ENCODE results near the gene BCL2L13. TPM values are rescaled to one million over a fixed set of nuclear protein-coding genes. Genes with fewer than 3 reads are reported as not detected.

BCL2L13 gene
- polyA plus RNA-seq, 1 donor from 2014 or later: 20.8 TPM

DNA sequence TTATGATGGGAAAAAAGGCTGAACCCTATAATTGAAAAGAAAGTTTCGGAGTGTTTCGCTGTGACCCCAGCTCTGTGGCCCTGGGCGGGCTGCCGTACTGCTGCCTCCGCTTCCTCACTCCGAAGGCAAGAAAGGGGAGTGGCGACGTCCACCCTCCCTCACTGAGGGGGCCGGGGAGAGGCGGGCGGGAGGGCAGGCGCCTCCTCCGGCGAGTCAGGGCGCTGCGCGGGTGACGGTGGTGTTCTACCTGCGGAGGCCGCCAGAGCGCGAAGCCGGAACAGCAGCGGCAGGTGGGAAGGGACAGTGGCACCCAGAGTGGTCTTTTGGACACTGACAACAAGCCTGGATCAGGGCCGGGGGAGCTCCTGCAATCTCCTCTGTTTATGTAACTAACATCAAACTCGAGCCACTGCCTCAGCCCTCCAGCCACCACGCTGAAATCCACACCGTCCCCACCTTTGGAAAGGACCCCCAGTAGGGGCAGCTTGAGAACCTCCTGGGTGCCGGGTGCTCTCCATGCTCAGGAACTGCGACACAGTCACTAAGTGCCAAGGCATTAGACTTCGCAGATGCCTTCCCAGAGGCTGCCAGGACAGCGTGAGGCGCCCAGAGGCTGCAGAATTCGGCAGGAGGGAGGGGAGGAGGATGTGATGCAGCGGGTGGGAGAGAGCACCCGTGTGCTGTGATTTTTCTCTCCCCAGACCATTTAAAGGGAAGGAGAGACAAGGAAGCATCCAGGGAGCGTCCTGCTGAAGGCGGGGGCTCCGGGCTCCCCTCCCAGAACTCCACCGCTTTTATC is 110.2 kb downstream of the BCL2L13 start:
- H4K20me1 ChIP-seq (ENCODE audit: insufficient read depth): no peaks in the 10 kb centered on the region
- no peak overlapping the region for H3K9ac ChIP-seq (ENCODE audit: low read length)
- no peak overlapping the region for H3K27ac ChIP-seq (ENCODE audit: low read length)
- H3K36me3 ChIP-seq (ENCODE audit: insufficient read depth, low read length): no peaks in the 10 kb centered on the region
- no peak overlapping the region for H3K4me2 ChIP-seq (ENCODE audit: low read length)
- H3K4me3 ChIP-seq (ENCODE audit: low read length): no peak overlapping the region
- no peak overlapping the region for H2AFZ ChIP-seq (ENCODE audit: low read depth, low read length)
- H3K79me2 ChIP-seq (replicated peaks; ENCODE audit: insufficient read depth, low read length): no peaks in the 10 kb centered on the region
- TF ChIP-seq SMC3 (conservative IDR thresholded peaks at IDR 0.05; ENCODE audit: poor library complexity): no peak
- TF ChIP-seq MXI1 (conservative IDR thresholded peaks at IDR 0.05; ENCODE audit: poor library complexity, severe bottlenecking): no peak
- no peak for TF ChIP-seq EP300 (conservative IDR thresholded peaks at IDR 0.05; ENCODE audit: poor library complexity, severe bottlenecking)
- TF ChIP-seq EZH2 (IDR thresholded peaks at IDR 0.05; ENCODE audit: borderline replicate concordance, insufficient read depth, low read length, poor library complexity, severe bottlenecking): no peak
- TF ChIP-seq RAD21 (conservative IDR thresholded peaks at IDR 0.05): no peak
- no peak for TF ChIP-seq POLR2AphosphoS5 (IDR thresholded peaks at IDR 0.05)
- H3K9me3 ChIP-seq (ENCODE audit: low read length): no peaks in the 10 kb centered on the region
- H3F3A ChIP-seq (ENCODE audit: insufficient read depth, low read length, poor library complexity, severe bottlenecking): no peaks in the 10 kb centered on the region
- no peaks in the 10 kb centered on the region for H3K9me2 ChIP-seq (ENCODE audit: insufficient read depth, low read length)
- no peaks in the 10 kb centered on the region for H3K27me3 ChIP-seq (ENCODE audit: insufficient read depth, low read depth, low read length)

DNA sequence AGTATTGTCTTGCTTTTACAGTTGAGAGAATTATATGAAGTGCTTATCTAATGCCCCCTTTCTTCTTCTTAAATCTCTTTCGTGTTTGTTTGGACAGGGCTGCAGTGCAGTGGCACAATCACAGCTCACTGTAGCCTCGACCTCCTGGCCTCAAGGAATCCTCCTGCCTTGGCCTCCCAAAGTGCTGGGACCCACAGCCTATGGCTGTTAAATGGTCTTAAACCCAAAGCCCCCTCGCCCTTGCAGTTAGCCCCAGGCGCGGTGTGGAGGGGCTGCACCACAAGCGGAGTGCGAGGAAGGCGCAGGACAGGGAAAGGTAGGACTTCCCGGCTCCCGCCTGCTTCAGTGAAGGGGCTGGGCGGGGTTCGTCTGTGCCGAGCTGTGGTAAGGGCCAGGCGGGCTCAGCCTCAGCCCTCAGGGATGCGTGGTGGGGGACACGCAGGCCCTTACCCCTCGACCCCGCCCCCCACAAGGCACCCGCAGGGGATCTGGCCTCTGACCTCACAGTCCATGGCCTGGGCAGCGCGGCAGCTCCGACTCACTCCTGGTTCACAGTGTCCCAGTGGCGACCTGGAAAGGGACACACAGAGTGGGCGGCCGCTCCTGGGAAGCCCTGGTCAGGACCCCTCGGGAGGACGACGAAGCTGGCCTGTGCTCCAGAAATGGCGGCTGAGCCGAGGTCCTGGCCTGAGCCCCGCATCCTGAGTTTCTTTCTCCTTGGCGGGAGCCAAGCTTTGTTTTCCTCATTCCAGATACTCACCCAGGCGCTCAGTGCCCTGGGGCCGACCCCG is 111.2 kb downstream of the BCL2L13 start:
- no peaks in the 10 kb centered on the region for H3K36me3 ChIP-seq (ENCODE audit: insufficient read depth, low read length)
- TF ChIP-seq EP300 (conservative IDR thresholded peaks at IDR 0.05; ENCODE audit: poor library complexity, severe bottlenecking) (no peak), RAD21 (conservative IDR thresholded peaks at IDR 0.05) (no peak), MXI1 (conservative IDR thresholded peaks at IDR 0.05; ENCODE audit: poor library complexity, severe bottlenecking) (no peak), TAF1 (IDR thresholded peaks at IDR 0.05; ENCODE audit: low read depth) (no peak), SMC3 (conservative IDR thresholded peaks at IDR 0.05; ENCODE audit: poor library complexity) (no peak), POLR2AphosphoS5 (IDR thresholded peaks at IDR 0.05) (no peak), EZH2 (IDR thresholded peaks at IDR 0.05; ENCODE audit: borderline replicate concordance, insufficient read depth, low read length, poor library complexity, severe bottlenecking) (no peak)
- TF ChIP-seq, protein P1, sequence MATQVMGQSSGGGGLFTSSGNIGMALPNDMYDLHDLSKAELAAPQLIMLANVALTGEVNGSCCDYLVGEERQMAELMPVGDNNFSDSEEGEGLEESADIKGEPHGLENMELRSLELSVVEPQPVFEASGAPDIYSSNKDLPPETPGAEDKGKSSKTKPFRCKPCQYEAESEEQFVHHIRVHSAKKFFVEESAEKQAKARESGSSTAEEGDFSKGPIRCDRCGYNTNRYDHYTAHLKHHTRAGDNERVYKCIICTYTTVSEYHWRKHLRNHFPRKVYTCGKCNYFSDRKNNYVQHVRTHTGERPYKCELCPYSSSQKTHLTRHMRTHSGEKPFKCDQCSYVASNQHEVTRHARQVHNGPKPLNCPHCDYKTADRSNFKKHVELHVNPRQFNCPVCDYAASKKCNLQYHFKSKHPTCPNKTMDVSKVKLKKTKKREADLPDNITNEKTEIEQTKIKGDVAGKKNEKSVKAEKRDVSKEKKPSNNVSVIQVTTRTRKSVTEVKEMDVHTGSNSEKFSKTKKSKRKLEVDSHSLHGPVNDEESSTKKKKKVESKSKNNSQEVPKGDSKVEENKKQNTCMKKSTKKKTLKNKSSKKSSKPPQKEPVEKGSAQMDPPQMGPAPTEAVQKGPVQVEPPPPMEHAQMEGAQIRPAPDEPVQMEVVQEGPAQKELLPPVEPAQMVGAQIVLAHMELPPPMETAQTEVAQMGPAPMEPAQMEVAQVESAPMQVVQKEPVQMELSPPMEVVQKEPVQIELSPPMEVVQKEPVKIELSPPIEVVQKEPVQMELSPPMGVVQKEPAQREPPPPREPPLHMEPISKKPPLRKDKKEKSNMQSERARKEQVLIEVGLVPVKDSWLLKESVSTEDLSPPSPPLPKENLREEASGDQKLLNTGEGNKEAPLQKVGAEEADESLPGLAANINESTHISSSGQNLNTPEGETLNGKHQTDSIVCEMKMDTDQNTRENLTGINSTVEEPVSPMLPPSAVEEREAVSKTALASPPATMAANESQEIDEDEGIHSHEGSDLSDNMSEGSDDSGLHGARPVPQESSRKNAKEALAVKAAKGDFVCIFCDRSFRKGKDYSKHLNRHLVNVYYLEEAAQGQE (IDR thresholded peaks at IDR 0.05; ENCODE audit: borderline replicate concordance): no peak
- TF ChIP-seq, protein P2, sequence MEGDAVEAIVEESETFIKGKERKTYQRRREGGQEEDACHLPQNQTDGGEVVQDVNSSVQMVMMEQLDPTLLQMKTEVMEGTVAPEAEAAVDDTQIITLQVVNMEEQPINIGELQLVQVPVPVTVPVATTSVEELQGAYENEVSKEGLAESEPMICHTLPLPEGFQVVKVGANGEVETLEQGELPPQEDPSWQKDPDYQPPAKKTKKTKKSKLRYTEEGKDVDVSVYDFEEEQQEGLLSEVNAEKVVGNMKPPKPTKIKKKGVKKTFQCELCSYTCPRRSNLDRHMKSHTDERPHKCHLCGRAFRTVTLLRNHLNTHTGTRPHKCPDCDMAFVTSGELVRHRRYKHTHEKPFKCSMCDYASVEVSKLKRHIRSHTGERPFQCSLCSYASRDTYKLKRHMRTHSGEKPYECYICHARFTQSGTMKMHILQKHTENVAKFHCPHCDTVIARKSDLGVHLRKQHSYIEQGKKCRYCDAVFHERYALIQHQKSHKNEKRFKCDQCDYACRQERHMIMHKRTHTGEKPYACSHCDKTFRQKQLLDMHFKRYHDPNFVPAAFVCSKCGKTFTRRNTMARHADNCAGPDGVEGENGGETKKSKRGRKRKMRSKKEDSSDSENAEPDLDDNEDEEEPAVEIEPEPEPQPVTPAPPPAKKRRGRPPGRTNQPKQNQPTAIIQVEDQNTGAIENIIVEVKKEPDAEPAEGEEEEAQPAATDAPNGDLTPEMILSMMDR (IDR thresholded peaks at IDR 0.05; ENCODE audit: poor library complexity, severe bottlenecking): no peak
- no peak overlapping the region for H3K4me3 ChIP-seq (ENCODE audit: low read length)
- no peak overlapping the region for H3K9ac ChIP-seq (ENCODE audit: low read length)
- H3F3A ChIP-seq (ENCODE audit: insufficient read depth, low read length, poor library complexity, severe bottlenecking): no peaks in the 10 kb centered on the region
- H3K9me3 ChIP-seq (ENCODE audit: low read length): no peaks in the 10 kb centered on the region
- no peaks in the 10 kb centered on the region for H3K27me3 ChIP-seq (ENCODE audit: insufficient read depth, low read depth, low read length)
- H3K9me2 ChIP-seq (ENCODE audit: insufficient read depth, low read length): no peaks in the 10 kb centered on the region
- no peaks in the 10 kb centered on the region for H4K20me1 ChIP-seq (ENCODE audit: insufficient read depth)
- H3K27ac ChIP-seq (ENCODE audit: low read length): no peak overlapping the region
- H2AFZ ChIP-seq (ENCODE audit: low read depth, low read length): no peak overlapping the region
- no peaks in the 10 kb centered on the region for H3K79me2 ChIP-seq (replicated peaks; ENCODE audit: insufficient read depth, low read length)
- no peak overlapping the region for H3K4me2 ChIP-seq (ENCODE audit: low read length)

All from neural cell (in vitro differentiated cells).